ENCODE results near the gene GRHL1.
"Not testable (repeated sequence)": the region's sequence is repeated elsewhere in the genome, so short reads cannot be mapped to it uniquely, and the experiment has no call there.

GRHL1 gene

GRCh38 chr2:9951522-9952285 is at the start of gene GRHL1:
Gene GRHL1, plus strand, starts transcription at chr2:9951693. Its CDS starts 141 bp downstream, at chr2:9951834.
- peak; percentile 90 for DNase-seq

GRCh38 chr2:9905413-9905812 is 46.1 kb upstream of the GRHL1 start:
- no peak for DNase-seq

- no peak for DNase-seq
Measured at GRCh38 chr2:9907402-9907801, 44.1 kb upstream of the GRHL1 start.

- DNase-seq = no peak
Measured at GRCh38 chr2:9908639-9909038, 42.9 kb upstream of the GRHL1 start.

- DNase-seq = no peak
Measured at GRCh38 chr2:9909106-9909505, 42.4 kb upstream of the GRHL1 start.

GRCh38 chr2:9910699-9911098 is 40.8 kb upstream of the GRHL1 start:
- no peak for DNase-seq

GRCh38 chr2:9912468-9912867 is 39.0 kb upstream of the GRHL1 start:
- DNase-seq = no peak

- DNase-seq = no peak
Measured at GRCh38 chr2:9914384-9915065, 37.0 kb upstream of the GRHL1 start.

- DNase-seq = no peak
Measured at GRCh38 chr2:9918275-9918674, 33.2 kb upstream of the GRHL1 start.

- no peak for DNase-seq
Measured at GRCh38 chr2:9919512-9919911, 32.0 kb upstream of the GRHL1 start.

GRCh38 chr2:9927020-9927419 is 24.5 kb upstream of the GRHL1 start:
- not testable (repeated sequence) for DNase-seq

- no peak for DNase-seq
Measured at GRCh38 chr2:9937258-9937657, 14.2 kb upstream of the GRHL1 start.

- no peak for DNase-seq
Measured at GRCh38 chr2:9937968-9938367, 13.5 kb upstream of the GRHL1 start.

GRCh38 chr2:9939587-9940485 is 11.7 kb upstream of the GRHL1 start:
- no peak for DNase-seq

GRCh38 chr2:9941196-9941995 is 10.1 kb upstream of the GRHL1 start:
- DNase-seq = peak; percentile 8

- no peak for DNase-seq
Measured at GRCh38 chr2:9941996-9942390, 9.5 kb upstream of the GRHL1 start.

- no peak for DNase-seq
Measured at GRCh38 chr2:9944330-9944758, 7.1 kb upstream of the GRHL1 start.

- DNase-seq = no peak
Measured at GRCh38 chr2:9945596-9945995, 5.9 kb upstream of the GRHL1 start.

- DNase-seq = no peak
Measured at GRCh38 chr2:9946076-9946475, 5.4 kb upstream of the GRHL1 start.

GRCh38 chr2:9946818-9947217 is 4.7 kb upstream of the GRHL1 start:
- DNase-seq = no peak

GRCh38 chr2:9948721-9949120 is 2.8 kb upstream of the GRHL1 start:
- no peak for DNase-seq

GRCh38 chr2:9949239-9949991 is 2.1 kb upstream of the GRHL1 start:
- no peak for DNase-seq
